Panc1 (cell line): ENCODE measurements around the gene KLK13. TPM values are rescaled to one million over a fixed set of nuclear protein-coding genes. Genes with fewer than 3 reads are reported as not detected.

Experiments used
- ATAC-seq: fragments of 200-7000 bp; cut with Tn5 transposase; 2 replicates; pipeline ENCODE4 v1.9.1; 2020; ENCODE audit warnings: mild to moderate bottlenecking, moderate library complexity
- BruUV-seq: library from RNA; stranded (reverse); fragments of 400-500 nt; replicated peaks from 2 replicates; lab custom pipeline; 2021; lab: Mats Ljungman, UMichigan
- CTCF ChIA-PET: fragments of 300-600 bp; sonication (Branson Sonifier 250); formaldehyde crosslinking; loops from one replicate; lab custom pipeline; 2022; ENCODE audit warnings: antibody characterized with exemption; lab: Charles Lee
- POLR2A ChIA-PET: fragments of 300-600 bp; sonication (Branson Sonifier 250); formaldehyde crosslinking; loops from one replicate; lab custom pipeline; 2022; ENCODE audit warnings: antibody characterized with exemption; lab: Charles Lee
- DNase-seq: peaks from one replicate; pipeline ENCODE4 v3.0.0-alpha.2; 2010; ENCODE audit warnings: low read depth, low spot score
- H3K27ac ChIP-seq: 2 replicates; pipeline ENCODE4 v1.5.1; 2011; ENCODE audit warnings: mild to moderate bottlenecking, low read length, inconsistent platforms
- H3K27me3 ChIP-seq: fragments of 200-500 bp; sonication (Bioruptor generic); 2 replicates; pipeline ENCODE4 v1.6.0; 2014; ENCODE audit warnings: low read length, inconsistent platforms; ENCODE audit not compliant: control insufficient read depth, insufficient read depth
- H3K36me3 ChIP-seq: fragments of 200-500 bp; sonication (Bioruptor generic); 2 replicates; pipeline ENCODE4 v1.5.1; 2014; ENCODE audit warnings: inconsistent platforms, mild to moderate bottlenecking, low read length, moderate library complexity; ENCODE audit not compliant: control insufficient read depth, insufficient read depth
- H3K4me1 ChIP-seq: 2 replicates; pipeline ENCODE4 v1.5.1; 2011; ENCODE audit warnings: inconsistent platforms, mild to moderate bottlenecking, low read length, moderate library complexity; ENCODE audit not compliant: control insufficient read depth, insufficient read depth
- H3K4me3 ChIP-seq, 2 experiments: 2 replicates each; pipeline ENCODE4 v1.5.1; 2011 to 2012; ENCODE audit warnings: low read depth in 2 of 2, low read length in 2 of 2, mild to moderate bottlenecking in 2 of 2, inconsistent platforms in 1 of 2, moderate library complexity in 1 of 2
- H3K9me3 ChIP-seq: fragments of 200-500 bp; sonication (Bioruptor generic); 2 replicates; pipeline ENCODE4 v1.5.1; 2014; ENCODE audit warnings: low read depth, mild to moderate bottlenecking, inconsistent platforms, low read length, moderate library complexity; ENCODE audit not compliant: control insufficient read depth, insufficient read depth
- POLR2AphosphoS5 ChIP-seq: IDR thresholded peaks from 2 replicates; pipeline ENCODE4 v1.6.1; 2012; ENCODE audit warnings: mild to moderate bottlenecking, low read depth, low read length, moderate library complexity
- SIN3A ChIP-seq: IDR thresholded peaks from 2 replicates; pipeline ENCODE4 v1.6.1; 2012; ENCODE audit warnings: low read depth, mild to moderate bottlenecking, low read length, moderate library complexity, borderline replicate concordance; ENCODE audit not compliant: insufficient read depth
- TCF7L2 ChIP-seq: IDR thresholded peaks from 2 replicates; pipeline ENCODE4 v1.6.1; 2011; ENCODE audit warnings: mild to moderate bottlenecking, low read depth, low read length, inconsistent platforms
- in situ Hi-C: cut with HindIII; loops from 2 replicates; pipeline ENCODE4 v1.10.0; 2016; ENCODE audit warnings: low sequenced_read_pairs, low pct_unique_long_range_greater_than_20kb
- intact Hi-C: fragments of 100-400 bp; cut with micrococcal nuclease; formaldehyde crosslinking; loops from one replicate; pipeline ENCODE4 v1.10.0; 2022; ENCODE audit not compliant: unreplicated experiment
- total RNA-seq: library from RNA; stranded (reverse); gene quantifications from one replicate; pipeline ENCODE4 v1.2.1, GENCODE V29; 2021; ENCODE audit not compliant: unreplicated experiment
- TF ChIP-seq, protein P1 (sequence below), 2 experiments: IDR thresholded peaks; 2 replicates each; pipeline ENCODE4 v1.6.1; 2011 to 2012; ENCODE audit warnings: low read depth in 2 of 2, control low read depth in 1 of 2, low read length in 1 of 2, mild to moderate bottlenecking in 1 of 2, moderate library complexity in 1 of 2; ENCODE audit not compliant: insufficient read depth in 1 of 2
- TF ChIP-seq, protein P2 (sequence below): fragments of 450-650 bp; IDR thresholded peaks from 2 replicates; pipeline ENCODE4 v1.5.1; 2017; ENCODE audit warnings: mild to moderate bottlenecking

The KLK13 gene
- total RNA-seq, 1 experiment from 2014 or later = not detected

DNA sequence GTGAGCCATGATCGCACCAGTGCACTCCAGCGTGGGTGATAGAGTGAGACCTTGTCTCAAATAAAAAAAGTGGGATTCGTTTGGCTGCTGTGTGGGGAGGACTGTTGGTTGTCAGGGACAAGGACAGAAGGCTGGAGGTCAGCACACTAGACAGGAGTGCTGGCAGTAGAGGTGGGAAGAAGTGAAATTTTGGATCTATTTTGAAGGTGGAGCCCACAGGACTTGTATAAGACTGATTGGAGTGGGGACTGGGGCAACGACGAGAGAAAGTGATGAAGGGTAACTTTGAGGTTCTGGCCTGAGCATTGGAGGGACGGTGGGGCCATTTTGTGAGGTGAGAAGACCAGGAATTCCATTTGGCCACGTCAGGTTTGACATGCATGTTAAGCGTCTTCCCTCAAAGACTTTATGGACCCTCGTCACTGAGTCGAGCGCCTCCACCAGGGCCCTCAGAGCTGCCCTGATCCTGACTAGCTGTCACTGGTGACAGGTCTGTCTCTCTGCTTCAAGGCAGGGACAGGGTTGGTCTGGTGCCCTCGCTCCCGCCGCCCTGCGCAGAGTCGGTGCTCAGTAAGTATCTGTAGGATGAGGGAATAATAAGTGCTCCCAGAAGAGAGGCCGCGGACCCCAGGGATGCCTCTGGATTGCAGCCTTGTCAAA is 42.6 kb upstream of the KLK13 start:
- Histone ChIP-seq H3K9me3 (no peaks in the 10 kb centered on the region), H3K4me1 (0 out of 2 replicates have a peak, but pooled peaks cover 3% of the 10 kb centered on the region), H3K27ac (peak overlapping the region; percentile 73), H3K4me3 (peak overlapping the region; percentile 76 to 79), H3K36me3 (no peaks in the 10 kb centered on the region; the same call in 1 of the 2 replicates), H3K27me3 (no peaks in the 10 kb centered on the region; the same call in 1 of the 2 replicates)
- intact Hi-C loops = no loop called here
- in situ Hi-C loops = no loop called here
- no peak for DNase-seq
- TF ChIP-seq, protein P1, sequence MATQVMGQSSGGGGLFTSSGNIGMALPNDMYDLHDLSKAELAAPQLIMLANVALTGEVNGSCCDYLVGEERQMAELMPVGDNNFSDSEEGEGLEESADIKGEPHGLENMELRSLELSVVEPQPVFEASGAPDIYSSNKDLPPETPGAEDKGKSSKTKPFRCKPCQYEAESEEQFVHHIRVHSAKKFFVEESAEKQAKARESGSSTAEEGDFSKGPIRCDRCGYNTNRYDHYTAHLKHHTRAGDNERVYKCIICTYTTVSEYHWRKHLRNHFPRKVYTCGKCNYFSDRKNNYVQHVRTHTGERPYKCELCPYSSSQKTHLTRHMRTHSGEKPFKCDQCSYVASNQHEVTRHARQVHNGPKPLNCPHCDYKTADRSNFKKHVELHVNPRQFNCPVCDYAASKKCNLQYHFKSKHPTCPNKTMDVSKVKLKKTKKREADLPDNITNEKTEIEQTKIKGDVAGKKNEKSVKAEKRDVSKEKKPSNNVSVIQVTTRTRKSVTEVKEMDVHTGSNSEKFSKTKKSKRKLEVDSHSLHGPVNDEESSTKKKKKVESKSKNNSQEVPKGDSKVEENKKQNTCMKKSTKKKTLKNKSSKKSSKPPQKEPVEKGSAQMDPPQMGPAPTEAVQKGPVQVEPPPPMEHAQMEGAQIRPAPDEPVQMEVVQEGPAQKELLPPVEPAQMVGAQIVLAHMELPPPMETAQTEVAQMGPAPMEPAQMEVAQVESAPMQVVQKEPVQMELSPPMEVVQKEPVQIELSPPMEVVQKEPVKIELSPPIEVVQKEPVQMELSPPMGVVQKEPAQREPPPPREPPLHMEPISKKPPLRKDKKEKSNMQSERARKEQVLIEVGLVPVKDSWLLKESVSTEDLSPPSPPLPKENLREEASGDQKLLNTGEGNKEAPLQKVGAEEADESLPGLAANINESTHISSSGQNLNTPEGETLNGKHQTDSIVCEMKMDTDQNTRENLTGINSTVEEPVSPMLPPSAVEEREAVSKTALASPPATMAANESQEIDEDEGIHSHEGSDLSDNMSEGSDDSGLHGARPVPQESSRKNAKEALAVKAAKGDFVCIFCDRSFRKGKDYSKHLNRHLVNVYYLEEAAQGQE (IDR thresholded peaks at IDR 0.05; ENCODE audit: insufficient read depth in 1 of 2, low read depth in 2 of 2, low read length in 1 of 2) = no peak
- TF ChIP-seq POLR2AphosphoS5 (no peak), TCF7L2 (no peak)
- peak; percentile 7; the same call in 1 of the 2 replicates for ATAC-seq
- CTCF ChIA-PET = no interaction called here
- POLR2A ChIA-PET = no interaction called here
- BruUV-seq = no TSS peak

- ChIA-PET CTCF (interaction anchor here (0.6 kb wide), 1 partner anchor 10 kb away, joined by 6 read pairs; no protein-coding TSS in a partner anchor), POLR2A (no interaction called here)
- Histone ChIP-seq H3K27ac (no peak overlapping the region), H3K27me3 (no peaks in the 10 kb centered on the region), H3K4me3 (no peak overlapping the region), H3K36me3 (no peaks in the 10 kb centered on the region; the same call in 1 of the 2 replicates), H3K9me3 (no peaks in the 10 kb centered on the region), H3K4me1 (0 out of 2 replicates have a peak, but pooled peaks cover 3% of the 10 kb centered on the region)
- BruUV-seq = no TSS peak
- intact Hi-C loops = no loop called here
- no peak for TF ChIP-seq TCF7L2
- TF ChIP-seq, protein P1 (IDR thresholded peaks at IDR 0.05; ENCODE audit: insufficient read depth in 1 of 2, low read depth in 2 of 2, low read length in 1 of 2) = no peak
- TF ChIP-seq POLR2AphosphoS5 = no peak
- TF ChIP-seq, protein P2, sequence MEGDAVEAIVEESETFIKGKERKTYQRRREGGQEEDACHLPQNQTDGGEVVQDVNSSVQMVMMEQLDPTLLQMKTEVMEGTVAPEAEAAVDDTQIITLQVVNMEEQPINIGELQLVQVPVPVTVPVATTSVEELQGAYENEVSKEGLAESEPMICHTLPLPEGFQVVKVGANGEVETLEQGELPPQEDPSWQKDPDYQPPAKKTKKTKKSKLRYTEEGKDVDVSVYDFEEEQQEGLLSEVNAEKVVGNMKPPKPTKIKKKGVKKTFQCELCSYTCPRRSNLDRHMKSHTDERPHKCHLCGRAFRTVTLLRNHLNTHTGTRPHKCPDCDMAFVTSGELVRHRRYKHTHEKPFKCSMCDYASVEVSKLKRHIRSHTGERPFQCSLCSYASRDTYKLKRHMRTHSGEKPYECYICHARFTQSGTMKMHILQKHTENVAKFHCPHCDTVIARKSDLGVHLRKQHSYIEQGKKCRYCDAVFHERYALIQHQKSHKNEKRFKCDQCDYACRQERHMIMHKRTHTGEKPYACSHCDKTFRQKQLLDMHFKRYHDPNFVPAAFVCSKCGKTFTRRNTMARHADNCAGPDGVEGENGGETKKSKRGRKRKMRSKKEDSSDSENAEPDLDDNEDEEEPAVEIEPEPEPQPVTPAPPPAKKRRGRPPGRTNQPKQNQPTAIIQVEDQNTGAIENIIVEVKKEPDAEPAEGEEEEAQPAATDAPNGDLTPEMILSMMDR = no peak
- TF ChIP-seq SIN3A = no peak
- ATAC-seq (no peak), DNase-seq (no peak)
- in situ Hi-C loops = no loop called here
Measured at GRCh38 chr19:51103926-51104341, 39.0 kb upstream of the KLK13 start.
